ENCODE measurements around the gene ZCCHC9. TPM values are rescaled to one million over a fixed set of nuclear protein-coding genes. Genes with fewer than 3 reads are reported as not detected.

Gene ZCCHC9
- polyA plus RNA-seq, 4 donors: 37.6 to 44.1 (median 40.5) TPM

DNA sequence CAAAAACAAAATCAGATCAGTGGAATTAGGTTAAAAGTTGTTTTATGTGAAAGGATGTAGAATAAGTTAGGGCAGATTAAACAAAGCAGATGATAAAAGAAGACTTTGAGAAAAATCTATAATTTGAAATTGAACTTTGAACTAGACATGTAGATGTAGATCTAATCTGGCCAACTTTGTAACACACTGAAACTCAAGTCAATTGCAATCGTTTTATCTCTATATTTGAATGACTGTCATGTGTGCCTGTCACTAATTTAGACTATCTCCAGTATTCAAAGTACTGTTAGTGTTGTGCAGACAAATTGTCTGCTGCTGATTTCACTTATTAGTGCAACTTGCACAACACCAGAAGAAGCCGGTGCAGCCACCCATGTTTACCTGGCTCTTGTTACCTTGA, 52.7 kb downstream of the ZCCHC9 start:
- DNase-seq (ENCODE audit: low read depth in 4 of 4, low spot score in 3 of 4): no peak

GRCh38 chr5:81355291-81356251, 54.2 kb downstream of the ZCCHC9 start:
- DNase-seq (ENCODE audit: low read depth in 4 of 4, low spot score in 3 of 4): no peak

DNA sequence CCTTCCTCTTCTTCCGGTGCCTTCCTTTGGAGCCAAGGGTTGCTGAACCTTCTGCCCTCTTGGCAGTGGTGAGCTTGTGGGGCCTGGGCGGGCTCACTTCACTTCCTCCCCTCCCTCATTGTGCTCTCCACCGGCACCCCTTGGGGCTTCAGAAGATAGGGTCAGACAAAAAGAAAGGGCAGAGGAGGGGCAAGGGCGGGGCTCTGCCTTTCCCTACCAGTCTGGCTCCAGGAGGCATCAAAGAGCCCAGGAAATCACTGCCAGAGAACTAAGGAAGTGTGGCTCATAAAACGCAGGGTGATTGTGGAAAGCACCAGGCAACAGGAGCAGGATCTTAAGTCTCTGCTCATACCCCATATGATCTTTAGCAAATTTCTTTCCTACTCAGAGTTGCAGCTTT, 57.7 kb downstream of the ZCCHC9 start:
- no peak for DNase-seq (ENCODE audit: low read depth in 4 of 4, low spot score in 3 of 4)

- DNase-seq (ENCODE audit: low read depth in 4 of 4, low spot score in 3 of 4): no peak
Measured at GRCh38 chr5:81359881-81360280, 58.5 kb downstream of the ZCCHC9 start.

DNA sequence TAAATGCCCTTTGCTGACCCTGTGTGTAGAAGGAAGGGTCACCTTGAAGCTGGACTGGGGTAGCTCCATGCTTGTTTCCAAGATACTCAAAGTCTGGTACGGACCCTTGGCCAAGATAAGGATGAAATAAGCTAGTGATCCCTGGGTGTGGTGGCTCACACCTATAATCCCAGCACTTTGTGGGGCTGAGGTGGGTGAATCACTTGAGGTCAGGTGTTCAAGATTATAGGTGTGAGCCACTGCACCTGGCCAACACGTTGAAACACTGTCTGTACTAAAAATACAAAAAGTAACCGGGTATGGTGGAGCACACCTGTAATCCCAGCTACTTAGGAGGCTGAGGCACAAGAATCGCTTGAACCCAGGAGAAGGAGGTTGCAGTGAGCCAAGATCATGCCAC, 59.3 kb downstream of the ZCCHC9 start:
- DNase-seq (ENCODE audit: low read depth in 4 of 4, low spot score in 3 of 4): no peak

- DNase-seq (ENCODE audit: low read depth in 4 of 4, low spot score in 3 of 4): no peak
Measured at GRCh38 chr5:81361600-81361999, 60.2 kb downstream of the ZCCHC9 start.

Other genes with a start within 250 kb of the ZCCHC9 start
- gene CKMT2, start 68.3 kb upstream of the ZCCHC9 start, polyA plus RNA-seq (ENCODE audit: insufficient read length in 4 of 4): 1 to 10 TPM; 5.2 to 9.8 (median 6.0) TPM
- under 1 TPM; 0.40 to 0.78 (median 0.64) TPM for gene ACOT12, start 92.5 kb downstream of the ZCCHC9 start, polyA plus RNA-seq (ENCODE audit: insufficient read length in 4 of 4)

Data from left renal pelvis (tissue), 4 donors.